ENCODE results near the gene SNX7.

The SNX7 gene, protein sequence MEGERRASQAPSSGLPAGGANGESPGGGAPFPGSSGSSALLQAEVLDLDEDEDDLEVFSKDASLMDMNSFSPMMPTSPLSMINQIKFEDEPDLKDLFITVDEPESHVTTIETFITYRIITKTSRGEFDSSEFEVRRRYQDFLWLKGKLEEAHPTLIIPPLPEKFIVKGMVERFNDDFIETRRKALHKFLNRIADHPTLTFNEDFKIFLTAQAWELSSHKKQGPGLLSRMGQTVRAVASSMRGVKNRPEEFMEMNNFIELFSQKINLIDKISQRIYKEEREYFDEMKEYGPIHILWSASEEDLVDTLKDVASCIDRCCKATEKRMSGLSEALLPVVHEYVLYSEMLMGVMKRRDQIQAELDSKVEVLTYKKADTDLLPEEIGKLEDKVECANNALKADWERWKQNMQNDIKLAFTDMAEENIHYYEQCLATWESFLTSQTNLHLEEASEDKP

DNA sequence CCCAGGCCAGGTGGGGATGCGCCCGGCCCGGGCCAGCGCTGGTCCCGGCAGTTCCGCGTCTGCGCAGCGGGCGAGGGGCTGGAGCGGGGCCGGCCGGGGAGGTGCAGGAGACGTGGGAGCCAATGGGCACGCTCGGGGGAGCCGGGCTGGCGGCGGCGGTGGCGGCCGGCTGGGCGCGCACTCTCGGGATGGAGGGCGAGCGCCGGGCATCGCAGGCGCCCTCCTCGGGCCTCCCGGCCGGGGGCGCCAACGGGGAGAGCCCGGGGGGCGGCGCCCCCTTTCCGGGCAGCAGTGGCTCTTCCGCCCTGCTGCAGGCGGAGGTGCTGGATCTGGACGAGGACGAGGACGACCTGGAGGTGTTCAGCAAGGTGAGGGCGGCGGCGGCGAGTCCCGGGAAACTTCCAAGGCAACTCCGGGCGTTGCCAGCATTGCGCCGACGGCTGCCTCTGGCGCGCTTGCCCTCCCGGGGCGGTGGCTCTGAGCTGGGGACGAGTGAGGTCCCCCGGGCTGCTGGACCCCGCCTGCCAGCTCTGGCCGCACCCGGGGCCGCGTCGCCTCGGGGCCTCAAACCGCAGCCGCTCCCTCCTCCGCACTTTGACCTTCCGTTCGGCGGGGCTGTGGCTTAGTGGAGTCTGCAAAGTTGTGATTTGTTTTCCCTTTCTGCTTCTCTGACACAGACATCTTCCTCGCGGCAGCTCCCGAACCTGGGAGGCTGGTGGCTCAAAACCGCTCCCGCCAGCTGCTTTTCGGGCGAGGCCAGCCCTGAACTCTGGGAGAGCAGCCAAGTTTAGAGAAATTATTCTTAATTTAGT, at the start of gene SNX7:
SNX7 (plus strand) TSS at position 178 of the 812 bp plus-strand sequence; CDS start at position 189, 11 bp downstream.
- no peak for FAIRE-seq

DNA sequence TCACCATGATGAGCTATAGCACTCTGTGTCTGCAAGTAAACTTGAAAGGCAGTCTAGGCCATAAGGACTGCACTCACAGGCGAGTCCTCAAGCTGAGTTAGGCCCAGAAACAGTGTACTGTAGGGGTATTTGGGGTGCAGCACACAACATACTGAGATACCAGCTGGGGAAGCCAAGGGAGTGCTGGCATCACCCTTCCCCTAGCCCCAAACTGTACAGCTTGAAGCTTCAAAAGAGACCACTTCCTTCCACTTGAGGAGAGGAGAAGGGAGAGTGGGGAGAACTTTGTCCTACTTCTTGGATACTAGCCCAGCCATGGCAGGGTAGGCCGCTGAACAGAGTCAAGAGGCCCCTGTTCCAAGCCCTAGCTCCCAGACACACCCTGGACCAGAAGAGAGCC, 24.2 kb upstream of the SNX7 start:
- FAIRE-seq: no peak

DNA sequence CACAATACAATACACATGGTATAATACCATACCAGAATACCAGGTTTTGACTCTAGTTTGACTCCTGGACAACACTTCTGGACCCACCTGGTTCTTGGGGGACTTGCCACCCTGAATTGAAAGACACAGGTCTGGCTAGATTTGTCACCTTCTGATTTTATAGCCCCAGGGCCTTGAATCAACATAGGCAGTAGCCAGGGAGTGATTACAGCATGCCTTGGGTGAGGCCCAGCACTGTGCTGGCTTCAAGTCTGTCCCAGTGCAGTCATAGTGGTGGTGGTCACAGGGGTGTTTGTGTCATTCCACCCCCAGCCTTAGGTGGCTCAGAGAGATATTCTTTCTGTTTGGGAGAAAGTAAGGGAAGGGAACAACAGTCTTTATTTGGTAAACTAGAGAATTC, 23.3 kb upstream of the SNX7 start:
- no peak for FAIRE-seq

DNA sequence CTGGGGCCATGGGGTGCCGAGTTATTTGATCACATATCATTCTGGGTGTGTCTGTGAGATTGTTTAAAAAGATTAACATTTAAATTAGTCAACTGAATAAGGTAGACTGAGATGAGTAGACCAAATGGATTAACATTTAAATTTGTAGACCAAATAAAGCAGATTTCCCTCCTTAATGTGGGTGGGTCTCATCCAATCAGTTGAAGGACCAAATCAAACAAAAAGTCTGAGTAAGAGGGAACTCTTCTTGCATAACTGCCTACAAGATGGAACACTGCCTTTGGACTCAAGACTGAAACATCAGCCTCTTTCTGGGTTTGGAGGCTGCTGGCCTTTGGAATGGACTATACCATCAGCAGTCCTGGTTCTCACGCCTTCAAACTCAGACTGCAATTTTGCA, 17.0 kb upstream of the SNX7 start:
- no peak for FAIRE-seq

DNA sequence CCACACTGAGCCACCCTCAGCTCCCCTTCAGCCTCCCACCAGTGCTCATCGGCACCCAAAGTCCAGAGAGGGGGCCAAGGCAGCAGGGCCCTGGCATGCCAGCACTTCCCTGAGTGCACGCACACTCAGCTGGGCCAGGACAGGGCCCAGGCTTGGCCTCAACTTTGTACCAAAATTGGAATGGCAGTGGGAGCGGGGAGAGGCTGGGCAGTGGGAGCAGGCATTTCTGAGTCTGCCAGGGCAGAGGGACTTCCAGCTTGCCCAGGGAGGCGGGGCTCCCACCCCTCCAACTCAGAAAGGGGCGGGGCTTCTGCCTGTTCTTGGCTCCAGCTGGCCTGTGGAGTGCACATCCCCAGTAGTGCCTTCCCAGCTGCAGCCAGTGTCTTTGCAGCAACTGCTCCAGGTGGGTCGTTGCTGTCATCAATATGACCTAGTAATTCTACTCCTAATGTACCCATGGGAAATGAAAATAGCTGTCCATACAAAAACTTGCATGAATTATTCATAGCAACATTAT, 10.3 kb upstream of the SNX7 start:
- no peak for FAIRE-seq

DNA sequence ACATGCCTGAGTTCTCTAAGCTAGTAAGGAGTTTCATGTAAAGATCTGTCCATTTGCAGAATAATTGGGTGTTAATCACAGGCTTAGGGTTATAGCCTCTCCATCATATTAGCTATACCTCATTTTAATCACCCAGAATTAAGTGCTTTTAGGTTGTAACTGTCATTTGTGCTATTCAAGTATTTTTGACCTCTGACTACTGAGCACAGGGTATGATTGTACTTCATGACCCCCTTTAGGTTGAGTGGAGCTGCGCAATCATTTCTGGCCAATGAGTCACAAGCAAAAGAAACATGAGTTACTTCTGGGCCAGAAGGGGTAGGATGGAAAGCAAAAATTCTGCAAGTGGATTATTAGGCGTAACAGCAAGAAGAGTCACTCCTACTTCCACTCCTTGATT, 8.4 kb upstream of the SNX7 start:
- no peak for FAIRE-seq

DNA sequence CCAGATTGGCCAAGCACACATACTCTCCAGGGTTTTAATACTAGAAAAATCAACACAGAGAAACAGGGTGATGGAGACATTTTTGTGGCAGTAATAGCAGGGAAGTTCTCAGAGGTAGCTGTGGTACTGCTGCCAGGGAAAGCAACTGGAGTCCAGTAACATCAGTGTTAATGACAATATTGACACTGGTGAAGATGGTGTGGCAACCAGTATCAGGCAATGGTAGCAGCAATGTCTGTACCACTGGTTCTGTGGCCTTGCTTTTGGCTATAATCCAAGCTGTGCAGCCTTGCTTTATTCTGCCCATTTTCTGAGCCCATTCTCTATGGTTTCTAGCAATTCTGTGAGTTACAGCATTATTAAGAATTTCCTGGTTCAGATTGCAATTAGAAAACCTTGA, 1.6 kb upstream of the SNX7 start:
- no peak for FAIRE-seq

DNA sequence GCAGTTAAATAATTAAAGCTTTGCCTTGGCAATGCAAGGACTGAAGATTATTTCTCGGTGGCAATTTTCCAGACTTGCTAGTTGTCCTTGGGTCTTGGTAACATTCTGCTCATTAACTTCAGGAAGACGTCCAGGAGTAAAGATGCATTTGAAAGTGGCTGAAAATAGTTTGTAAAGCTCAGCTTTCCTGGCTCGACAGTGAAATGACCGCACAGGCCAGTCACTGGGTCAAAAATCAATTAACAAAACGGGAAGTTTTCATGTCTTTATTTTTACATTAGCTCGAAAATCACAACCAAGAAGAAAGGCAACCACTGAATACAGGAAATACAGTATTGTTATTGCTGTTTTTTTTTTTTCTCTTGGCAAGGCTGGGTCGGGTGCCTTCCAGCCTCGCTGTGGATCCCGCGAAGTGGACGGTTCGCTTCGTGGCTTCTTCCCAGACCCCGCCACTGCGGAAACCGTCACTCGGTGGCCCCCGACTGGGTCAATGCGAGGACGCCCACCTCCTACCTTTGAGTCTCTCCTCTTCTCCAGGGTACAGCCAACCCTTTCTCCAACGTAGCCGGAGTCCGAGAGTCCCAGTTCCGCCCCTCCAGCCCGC, 479 bp upstream of the SNX7 start:
- no peak for FAIRE-seq

DNA sequence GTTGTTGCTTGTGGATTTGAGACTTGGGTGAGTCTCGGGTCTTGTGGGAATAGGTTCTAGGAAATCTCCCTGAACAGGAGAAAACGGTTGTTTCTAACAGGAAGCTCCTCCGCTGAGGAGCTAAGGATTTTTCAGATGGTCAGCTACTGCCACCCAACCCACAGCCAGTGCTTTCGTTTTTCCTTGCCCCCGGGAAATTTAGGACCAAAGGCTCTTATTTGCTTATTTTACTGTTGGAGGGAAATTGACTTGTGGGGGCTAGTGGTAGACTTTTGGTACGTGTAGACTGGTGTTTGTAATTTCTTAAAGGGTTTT, 792 bp downstream of the SNX7 start:
- no peak for FAIRE-seq

DNA sequence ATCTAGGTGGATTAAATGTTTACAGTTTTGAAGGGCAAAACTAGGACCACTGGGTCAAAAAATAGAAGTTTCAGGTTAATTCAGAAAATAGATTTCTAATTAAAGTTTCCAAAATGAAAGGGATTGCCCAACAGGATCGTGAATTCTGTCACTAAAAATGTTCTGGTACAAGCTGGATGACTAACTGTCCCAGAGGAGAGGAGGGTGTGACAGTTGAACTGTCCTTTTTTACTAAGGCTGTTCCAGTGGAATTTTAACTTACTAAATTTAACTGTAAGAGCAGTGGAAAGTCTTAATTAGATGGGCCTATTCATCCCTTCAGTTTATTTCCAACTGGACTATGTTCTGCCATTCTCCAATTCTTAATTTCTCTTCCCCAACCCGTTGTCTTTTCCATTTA, 7.2 kb downstream of the SNX7 start:
- no peak for FAIRE-seq

DNA sequence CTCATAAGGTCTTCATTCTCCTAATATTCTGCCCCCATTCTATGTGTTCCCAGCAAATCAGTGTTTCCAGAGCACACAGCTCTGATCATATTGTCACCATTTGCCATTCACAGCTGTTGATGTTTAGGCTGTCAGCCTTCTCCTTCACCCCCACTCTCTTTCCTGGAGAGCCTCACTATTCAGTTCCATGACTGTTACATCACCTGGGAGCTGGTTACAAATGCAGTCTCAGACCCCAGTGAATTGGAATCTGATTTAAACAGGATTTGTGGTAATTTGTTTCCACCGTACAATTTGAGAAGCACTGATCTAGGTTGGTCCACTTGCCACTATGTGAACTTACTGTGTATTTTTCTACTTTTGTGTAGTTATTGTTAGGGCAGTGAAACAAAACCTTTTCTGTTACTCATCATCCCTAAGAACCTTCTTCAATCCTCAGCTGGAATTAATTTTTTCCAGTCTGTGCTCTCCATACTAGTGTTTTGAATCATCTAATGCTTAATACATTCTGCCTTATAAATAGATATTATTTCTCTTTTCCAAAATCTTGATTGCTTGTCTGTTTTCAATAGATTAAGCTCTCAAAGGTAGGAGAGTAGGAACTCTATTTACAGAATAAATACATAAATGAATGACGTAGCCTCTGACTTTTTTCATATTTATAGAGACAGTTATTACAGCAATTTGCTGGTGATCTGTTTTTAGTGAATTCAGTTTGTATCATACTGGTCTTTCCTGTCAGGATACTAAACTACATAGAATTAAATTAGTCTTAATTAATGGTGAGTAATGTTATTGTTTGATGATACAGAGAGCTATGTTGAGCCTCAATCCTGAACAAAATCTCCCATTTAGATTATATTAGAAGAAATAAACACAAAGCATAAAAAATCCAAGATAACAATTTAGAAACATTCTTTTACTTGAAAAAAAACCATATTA, 8.1 kb downstream of the SNX7 start:
- no peak for FAIRE-seq

DNA sequence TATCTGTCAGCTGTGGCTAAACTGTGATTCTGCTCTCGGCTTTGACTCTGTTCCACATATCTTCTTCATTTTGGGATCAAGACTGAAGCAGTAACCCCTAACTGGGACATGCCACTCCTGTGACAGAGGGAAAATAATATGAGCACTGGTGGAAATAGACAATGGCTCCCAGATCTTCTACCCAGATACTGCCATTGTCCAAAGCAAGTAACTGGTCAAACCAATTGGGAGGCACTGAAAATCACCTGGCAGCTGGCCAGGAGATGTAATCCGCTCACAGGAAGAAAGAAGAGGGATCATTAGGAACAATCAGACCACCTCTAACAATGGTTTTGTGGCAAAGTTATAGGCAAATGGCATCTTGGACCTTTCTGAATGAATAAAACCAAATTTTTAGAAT, 10.7 kb downstream of the SNX7 start:
- no peak for FAIRE-seq

DNA sequence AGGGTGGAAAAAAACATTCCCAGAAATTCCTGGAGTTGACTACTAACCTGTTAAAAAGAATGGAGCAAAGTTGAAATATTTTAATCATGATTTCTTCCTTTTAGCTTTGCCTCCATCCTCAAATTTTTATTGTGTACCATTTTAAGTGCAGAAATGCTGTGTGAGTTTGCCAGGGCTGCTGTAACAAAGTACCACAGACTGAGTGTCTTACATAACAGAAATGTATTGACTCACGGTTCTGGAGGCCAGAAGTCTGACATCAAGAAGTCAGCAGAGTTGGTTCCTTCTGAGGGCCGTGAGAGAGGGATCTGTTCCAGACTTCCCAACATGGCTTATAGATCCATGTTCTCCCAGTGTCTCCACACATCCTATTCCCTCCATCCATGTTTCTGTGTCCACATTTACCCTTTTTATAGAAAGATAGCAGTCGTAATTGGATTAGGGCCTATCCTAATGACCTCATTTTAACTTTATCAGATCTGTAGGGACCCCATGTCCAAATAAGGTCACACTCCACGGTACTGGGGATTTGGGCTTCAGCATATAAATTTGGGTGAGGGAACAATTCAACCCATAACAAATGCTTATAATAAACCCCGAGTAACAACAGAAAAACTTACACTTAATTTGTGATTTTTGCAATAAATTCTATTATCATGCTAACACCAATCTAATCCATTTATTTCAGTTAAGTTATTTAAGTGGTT, 12.7 kb downstream of the SNX7 start:
- no peak for FAIRE-seq

DNA sequence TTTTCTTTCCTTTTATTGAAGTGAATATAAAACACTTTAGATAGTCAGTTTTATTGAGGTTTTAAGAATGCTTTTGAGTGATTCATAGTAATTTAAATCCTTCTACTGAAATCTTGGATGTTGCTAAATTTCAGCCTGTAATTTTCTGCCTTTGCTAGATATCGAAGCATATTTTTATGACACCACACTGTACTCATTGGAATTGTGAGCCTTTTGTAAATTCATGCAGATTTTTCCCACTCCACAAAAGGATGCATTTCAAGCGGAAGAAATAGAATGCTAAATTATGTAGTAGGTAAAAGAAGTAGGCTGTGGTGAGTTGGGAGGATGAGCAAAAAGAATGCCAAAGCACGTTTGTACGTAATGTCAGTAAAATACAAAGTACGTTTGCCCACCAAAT, 13.8 kb downstream of the SNX7 start:
- FAIRE-seq: no peak

DNA sequence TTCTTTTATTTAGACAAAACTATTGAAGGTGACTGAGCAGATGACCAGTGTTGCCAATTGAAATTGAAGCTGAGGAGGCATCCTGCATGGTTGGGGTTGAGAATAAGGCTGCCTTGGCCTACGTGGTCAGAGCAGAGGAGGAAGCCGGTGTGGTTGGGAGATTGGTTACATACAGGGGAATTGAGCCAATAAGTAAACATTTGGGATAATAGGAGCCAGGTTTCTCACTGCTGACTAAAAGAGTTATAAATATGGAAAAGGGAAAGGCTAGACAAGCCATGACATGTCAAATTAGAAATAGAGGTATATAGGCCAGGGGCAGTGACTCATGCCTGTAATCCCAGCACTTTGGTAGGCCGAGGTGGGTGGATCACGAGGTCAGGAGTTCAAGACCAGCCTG, 15.8 kb downstream of the SNX7 start:
- no peak for FAIRE-seq

DNA sequence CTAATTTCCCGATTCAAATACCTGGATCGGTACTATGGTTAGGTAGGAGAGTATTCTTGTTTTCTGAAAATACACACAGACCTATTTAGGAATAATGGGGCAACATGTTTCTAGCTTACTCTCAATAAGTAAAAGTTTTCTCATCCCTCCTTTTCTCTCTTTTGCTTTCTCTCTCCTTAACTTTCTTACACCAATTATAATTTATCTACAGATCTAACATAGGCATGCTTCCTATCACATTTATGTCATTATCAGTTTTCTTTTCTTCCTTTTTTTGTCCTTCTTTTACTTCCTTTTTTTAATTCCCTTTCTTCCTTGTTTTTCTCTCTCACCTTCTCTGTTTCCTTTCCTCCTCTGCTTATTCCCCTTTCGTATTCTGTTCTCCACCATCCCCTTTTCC, 20.3 kb downstream of the SNX7 start:
- FAIRE-seq: no peak

DNA sequence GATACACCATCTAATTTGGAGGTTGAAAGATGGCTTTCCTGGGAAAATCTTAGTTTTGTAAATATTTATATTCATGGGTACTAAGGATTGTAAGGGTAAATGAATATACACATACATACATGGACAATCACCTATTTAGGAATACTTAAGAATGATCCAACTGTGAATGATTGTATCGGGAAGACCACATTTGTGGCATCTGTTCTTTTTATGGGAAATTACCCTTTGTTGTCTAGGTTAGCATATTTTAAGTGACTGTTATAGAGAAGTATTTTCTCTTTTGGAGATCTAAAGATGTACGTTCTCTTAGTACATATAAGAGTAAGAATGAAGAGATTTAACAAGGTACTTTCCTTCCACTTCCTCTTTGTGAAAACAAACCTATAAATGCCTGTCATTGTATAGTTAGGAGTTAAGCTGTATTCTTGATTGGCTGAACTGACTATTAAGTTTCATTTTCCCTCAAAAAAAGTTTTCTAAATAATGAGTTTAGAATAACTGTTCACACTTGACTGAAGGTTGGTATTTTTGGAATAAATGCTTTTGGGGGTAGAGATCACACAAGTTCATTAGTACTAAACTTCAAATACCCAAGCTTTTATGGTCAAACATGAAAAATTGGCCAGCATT, 26.7 kb downstream of the SNX7 start:
- no peak for FAIRE-seq

DNA sequence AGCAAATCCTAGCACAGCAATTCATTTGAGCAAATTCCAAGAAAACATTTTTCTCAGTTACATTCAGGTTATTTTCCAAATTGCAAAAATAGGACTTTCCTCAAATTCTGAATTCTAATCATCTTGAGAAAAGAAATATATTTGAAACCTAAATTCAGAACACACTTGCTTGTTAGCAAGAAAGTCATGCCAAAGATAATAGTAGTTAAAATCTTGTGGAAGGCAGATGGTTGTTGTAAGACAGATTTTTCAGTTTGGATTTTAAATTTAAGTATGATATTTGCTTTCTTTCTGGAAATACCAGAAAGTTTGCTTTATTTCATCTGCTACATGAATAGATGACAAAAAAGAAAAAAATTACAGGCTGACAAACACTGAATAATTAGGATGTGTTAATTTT, 29.1 kb downstream of the SNX7 start:
- FAIRE-seq: no peak

DNA sequence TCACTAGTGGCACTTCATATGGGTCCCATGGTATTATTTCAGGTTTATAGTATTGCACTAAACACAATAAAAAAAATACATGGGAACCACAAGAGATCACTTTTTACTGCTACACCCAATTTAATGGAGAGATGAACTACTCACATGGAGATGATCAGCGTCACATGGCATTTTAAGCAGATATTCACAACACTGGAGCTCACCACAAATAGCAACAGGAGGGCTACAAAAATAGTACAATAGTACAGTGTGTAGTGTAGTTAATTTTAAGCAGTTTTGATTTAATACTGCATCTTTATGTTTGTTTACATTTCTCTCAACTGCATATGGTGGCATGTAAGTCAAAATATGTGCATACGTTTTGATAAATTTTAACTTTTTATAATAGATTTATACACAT, 31.0 kb downstream of the SNX7 start:
- FAIRE-seq: no peak

DNA sequence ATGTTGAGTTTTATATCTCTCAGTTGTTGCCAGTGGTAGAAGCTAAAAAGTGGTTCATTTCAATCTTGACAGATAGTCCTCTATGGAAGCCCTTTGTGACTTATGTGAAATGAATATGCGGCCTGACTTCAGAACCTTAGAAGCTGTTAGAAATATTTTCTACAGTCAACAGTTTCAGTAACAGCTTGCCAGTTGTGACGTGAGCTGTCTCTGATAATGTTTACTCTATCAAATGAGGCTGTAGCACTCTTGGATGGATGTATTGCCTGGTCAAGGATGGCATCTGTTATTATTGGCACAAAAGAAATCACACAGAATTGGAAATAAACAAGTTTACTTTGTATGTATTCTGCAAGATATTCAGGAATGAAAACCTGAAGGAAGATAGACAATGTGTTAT, 31.9 kb downstream of the SNX7 start:
- FAIRE-seq: no peak

DNA sequence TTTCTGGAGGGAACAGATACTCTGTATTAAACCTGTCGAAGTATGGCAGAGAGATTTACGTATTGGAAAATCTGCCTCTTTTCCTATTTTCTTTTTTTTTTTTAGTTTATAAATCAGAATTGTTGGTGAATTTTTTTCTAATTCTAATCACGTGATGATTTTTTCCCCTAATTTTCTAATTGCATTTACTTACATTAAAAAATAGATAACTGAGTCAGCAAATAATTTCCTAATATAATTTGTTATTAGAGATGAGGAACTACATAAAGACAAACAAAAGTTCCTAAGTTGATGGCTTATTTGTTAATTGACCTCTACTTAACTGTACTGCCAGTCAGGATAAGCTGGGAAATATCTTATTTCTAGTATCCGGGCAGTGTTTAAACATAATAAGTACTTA, 34.6 kb downstream of the SNX7 start:
- FAIRE-seq: no peak

Measured in colon (tissue), 2 donors.